Tibial nerve (tissue), 3 donors: ENCODE results near the gene MYO1G.

Experiments
- POLR2A ChIP-seq, 2 donors: fragments of 450-650 bp; IDR thresholded peaks; one replicate each; pipeline ENCODE4 v1.6.1; 2017; ENCODE audit warnings: antibody characterized with exemption in 2 of 2, mild to moderate bottlenecking in 2 of 2, moderate library complexity in 2 of 2
- TF ChIP-seq, protein P1 (sequence below), 5 experiments: fragments of 200-600 bp in 3 of 5; fragments of 450-650 bp in 2 of 5; sonication (generic) in 3 of 5; IDR thresholded peaks; one replicate each; pipeline ENCODE4 v1.5.1; 2016 to 2019; ENCODE audit warnings: antibody characterized with exemption in 5 of 5, mild to moderate bottlenecking in 3 of 5, moderate library complexity in 2 of 5

DNA sequence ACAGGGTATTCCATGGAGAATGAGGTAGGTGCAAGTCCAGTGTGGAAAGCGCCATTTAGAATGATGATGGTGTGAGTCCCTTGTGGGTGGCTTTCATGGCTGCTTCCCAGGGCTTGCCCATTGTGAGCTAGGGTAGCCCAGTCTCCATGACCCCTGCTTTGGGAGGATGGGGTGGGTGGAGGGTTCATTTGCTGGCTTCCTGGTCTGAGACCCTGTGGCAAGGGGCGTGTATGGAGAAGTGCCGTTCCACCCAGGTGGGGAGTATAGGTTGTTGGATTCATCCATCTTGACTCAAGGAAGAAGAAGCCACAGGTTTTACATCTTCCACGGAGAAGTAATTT lies 48.9 kb upstream of the MYO1G start:
- no peak for TF ChIP-seq POLR2A (IDR thresholded peaks at IDR 0.05)
- TF ChIP-seq, protein P1, sequence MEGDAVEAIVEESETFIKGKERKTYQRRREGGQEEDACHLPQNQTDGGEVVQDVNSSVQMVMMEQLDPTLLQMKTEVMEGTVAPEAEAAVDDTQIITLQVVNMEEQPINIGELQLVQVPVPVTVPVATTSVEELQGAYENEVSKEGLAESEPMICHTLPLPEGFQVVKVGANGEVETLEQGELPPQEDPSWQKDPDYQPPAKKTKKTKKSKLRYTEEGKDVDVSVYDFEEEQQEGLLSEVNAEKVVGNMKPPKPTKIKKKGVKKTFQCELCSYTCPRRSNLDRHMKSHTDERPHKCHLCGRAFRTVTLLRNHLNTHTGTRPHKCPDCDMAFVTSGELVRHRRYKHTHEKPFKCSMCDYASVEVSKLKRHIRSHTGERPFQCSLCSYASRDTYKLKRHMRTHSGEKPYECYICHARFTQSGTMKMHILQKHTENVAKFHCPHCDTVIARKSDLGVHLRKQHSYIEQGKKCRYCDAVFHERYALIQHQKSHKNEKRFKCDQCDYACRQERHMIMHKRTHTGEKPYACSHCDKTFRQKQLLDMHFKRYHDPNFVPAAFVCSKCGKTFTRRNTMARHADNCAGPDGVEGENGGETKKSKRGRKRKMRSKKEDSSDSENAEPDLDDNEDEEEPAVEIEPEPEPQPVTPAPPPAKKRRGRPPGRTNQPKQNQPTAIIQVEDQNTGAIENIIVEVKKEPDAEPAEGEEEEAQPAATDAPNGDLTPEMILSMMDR (IDR thresholded peaks at IDR 0.05): no peak
